CD4-positive, alpha-beta T cell treated with Interleukin-15 for 4 hours (primary cell): Measurements from ENCODE around the gene RASGRP4.
"Not testable (repeated sequence)": the region's sequence is repeated elsewhere in the genome, so short reads cannot be mapped to it uniquely, and the experiment has no call there.

ENCODE experiments used
- DNase-seq: peaks from one replicate; pipeline ENCODE4 v3.0.0-alpha.2; 2020; ENCODE audit warnings: low spot score

The RASGRP4 gene

GRCh38 chr19:38417146-38417543 is 8.9 kb downstream of the RASGRP4 start:
- no peak for DNase-seq

- DNase-seq: no peak
These were observed 12.6 kb downstream of the RASGRP4 start for GRCh38 chr19:38413416-38413815.

GRCh38 chr19:38412961-38413360 is 13.1 kb downstream of the RASGRP4 start:
- no peak for DNase-seq

- DNase-seq: no peak
These were observed 13.5 kb downstream of the RASGRP4 start for GRCh38 chr19:38412491-38412890.

GRCh38 chr19:38411898-38412297 is 14.1 kb downstream of the RASGRP4 start:
- not testable (repeated sequence) for DNase-seq

- no peak for DNase-seq
These were observed 14.8 kb downstream of the RASGRP4 start for GRCh38 chr19:38411041-38411712.

GRCh38 chr19:38410407-38410806 is 15.6 kb downstream of the RASGRP4 start:
- DNase-seq: not testable (repeated sequence)

- DNase-seq: no peak
These were observed 16.3 kb downstream of the RASGRP4 start for GRCh38 chr19:38409631-38410133.

- no peak for DNase-seq
These were observed 20.7 kb downstream of the RASGRP4 start for GRCh38 chr19:38405276-38405675.

GRCh38 chr19:38404858-38405257 is 21.2 kb downstream of the RASGRP4 start:
- DNase-seq: no peak

GRCh38 chr19:38402967-38403674 is 22.9 kb downstream of the RASGRP4 start, which contains the start of gene FAM98C:
TSS of gene FAM98C (plus strand) at chr19:38403093. CDS start at chr19:38403154, 61 bp downstream.
- peak; percentile 97 for DNase-seq

- DNase-seq: no peak
These were observed 23.4 kb downstream of the RASGRP4 start for GRCh38 chr19:38402623-38402966.

- DNase-seq: no peak
These were observed 24.9 kb downstream of the RASGRP4 start for GRCh38 chr19:38401148-38401547.

- no peak for DNase-seq
These were observed 25.7 kb downstream of the RASGRP4 start for GRCh38 chr19:38400361-38400760.

- no peak for DNase-seq
These were observed 26.5 kb downstream of the RASGRP4 start for GRCh38 chr19:38399537-38399936.

- no peak for DNase-seq
These were observed 26.9 kb downstream of the RASGRP4 start for GRCh38 chr19:38399081-38399480.

- DNase-seq: peak; percentile 35
These were observed 30.5 kb downstream of the RASGRP4 start for GRCh38 chr19:38395381-38396114.

GRCh38 chr19:38394488-38394887 is 31.5 kb downstream of the RASGRP4 start:
- DNase-seq: peak; percentile 66

- DNase-seq: no peak
These were observed 33.2 kb downstream of the RASGRP4 start for GRCh38 chr19:38392707-38393308.

GRCh38 chr19:38391911-38392464 is 34.0 kb downstream of the RASGRP4 start:
- DNase-seq: no peak

- no peak for DNase-seq
These were observed 35.8 kb downstream of the RASGRP4 start for GRCh38 chr19:38389957-38390924.
